Astrocyte of the hippocampus (primary cell): ENCODE data around the gene RTP5.
"Not testable (repeated sequence)": the region's sequence is repeated elsewhere in the genome, so short reads cannot be mapped to it uniquely, and the experiment has no call there.

ENCODE experiments used
- DNase-seq: peaks from one replicate; pipeline ENCODE4 v3.0.0; 2011; ENCODE audit warnings: low read depth, low spot score

RTP5 gene

GRCh38 chr2:241870611-241871537 lies 1.3 kb downstream of the RTP5 start:
- peak; percentile 24 for DNase-seq

DNA sequence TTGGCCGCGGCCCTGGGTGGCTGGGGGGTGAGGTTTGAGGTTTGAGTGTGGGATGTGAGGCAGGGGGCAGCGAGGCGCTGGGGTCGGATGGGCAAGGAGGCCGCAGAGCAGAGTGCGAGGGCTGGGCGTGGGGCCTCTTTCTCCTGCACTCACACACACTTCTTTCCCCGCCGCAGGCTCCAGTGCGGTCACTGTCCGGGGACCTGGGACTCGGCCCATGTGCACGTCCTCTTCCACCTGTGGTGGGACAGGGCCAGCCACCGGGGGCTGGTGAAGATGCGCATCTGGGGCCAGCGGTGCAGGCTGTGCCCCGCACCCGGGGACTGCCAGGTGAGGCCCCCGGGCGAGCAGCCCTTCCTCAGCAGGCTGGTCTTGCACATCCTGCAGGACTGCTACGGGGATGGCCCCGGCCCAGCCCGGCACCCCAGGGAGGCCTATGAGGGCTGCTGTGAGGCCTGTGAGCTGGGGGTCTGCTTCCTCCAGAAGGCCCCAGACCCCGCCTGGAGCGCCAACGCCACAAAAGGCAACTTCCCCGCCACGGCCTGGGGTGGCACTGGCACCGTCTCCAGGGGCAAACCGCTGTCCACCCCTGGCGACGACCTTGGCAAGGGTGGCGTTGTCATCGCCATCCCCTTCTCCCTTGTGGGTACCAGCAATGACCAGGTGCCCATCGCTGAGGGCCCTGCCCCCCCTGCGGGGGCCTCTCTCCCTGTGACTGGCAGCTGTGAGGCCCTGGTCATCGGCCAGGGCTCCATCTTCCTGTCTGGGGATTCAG lies 2.2 kb downstream of the RTP5 start:
- no peak for DNase-seq

- no peak for DNase-seq
Measured at GRCh38 chr2:241872313-241872642, 2.7 kb downstream of the RTP5 start.

DNA sequence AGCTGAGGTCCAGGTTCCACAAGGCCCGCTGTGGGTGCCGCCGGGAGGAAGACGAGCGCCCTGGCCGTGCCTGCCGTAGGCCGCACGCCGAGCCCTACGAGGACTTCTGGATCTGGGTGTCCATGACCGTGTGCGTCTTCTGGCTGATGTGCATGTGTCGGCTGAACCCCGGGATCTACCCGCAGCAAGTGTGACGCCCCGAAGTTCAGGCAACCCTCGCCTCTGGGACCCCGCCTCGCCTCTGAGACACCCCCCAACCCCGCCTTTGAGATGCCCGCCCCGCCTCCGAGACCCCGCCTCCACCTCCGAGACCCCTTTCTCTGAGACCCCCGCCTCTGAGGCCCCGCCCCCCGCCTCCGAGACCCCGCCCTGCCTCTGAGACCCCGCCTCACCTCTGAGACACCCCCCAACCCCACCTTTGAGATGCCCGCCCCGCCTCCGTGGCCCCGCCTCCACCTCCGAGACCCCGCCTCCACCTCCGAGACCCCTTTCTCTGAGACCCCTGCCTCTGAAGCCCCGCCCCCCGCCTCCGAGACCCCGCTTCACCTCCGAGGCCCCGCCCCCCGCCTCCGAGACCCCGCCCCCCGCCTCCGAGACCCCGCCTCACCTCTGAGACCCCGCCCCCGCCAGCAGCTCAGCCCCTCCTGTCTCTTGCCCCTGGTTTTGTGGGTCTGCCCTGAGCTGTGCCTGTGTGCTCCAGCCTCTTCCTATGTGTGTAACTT lies 3.7 kb downstream of the RTP5 start:
- DNase-seq, result no peak

- no peak for DNase-seq
Measured at GRCh38 chr2:241873803-241874110, 4.2 kb downstream of the RTP5 start.

- no peak for DNase-seq
Measured at GRCh38 chr2:241874277-241874925, 4.9 kb downstream of the RTP5 start.

GRCh38 chr2:241875754-241876527 lies 6.4 kb downstream of the RTP5 start:
- not testable (repeated sequence) for DNase-seq

DNA sequence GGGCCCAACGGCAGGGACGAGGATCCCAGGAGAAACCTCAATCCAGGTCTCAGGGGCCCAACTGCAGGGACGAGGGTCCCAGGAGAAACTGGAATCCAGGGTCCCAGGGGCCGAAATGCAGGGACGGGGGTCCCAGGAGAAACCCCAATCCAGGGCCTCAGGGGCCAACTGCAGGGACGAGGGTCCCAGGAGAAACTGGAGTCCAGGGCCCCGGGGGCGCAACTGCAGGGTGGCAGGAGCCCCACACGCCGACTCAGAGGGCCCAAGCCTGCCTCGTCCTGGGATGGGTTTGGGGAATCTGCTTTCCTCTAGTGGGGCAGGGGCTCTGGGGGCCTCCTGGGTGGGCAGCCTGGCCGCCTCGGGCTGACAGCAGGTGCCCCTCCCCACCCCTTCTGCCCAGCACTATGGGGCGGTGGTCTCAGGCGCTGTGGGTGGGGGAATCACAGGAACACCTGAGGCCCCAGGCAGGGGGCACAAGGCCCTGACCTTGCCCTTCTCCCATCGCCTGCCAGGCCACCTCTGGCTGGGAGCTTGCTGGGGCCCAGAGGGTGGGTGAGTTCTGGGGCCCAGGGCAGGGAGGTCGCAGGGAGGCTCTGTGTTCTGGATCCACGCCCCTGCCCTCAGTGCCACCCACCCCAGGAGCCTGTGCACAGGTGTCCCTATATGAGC lies 7.1 kb downstream of the RTP5 start:
- DNase-seq, result no peak

DNA sequence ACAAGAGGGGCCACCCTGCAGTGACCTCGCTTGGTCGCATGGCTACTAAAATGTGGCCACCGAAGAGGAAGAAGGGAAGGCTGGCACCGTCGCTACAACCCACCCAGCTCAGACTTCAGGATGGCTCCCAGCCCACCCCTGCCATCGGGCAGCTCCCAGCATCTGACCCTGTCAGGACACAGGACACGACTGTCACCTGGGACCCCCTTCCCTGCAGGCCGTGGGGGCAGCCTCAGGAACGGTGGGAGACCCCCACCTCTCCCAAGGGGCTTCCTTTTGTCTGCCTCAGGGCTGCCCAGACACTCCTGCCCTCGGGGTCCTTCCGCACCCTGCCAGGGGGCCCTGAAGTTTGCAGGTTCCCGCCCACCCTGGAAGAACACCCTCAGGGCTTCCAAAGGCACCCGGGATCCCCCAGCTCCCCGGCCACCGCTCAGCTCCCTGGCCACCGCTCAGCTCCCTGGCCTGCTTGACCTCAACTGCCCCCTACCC lies 7.7 kb downstream of the RTP5 start:
- DNase-seq, result no peak

DNA sequence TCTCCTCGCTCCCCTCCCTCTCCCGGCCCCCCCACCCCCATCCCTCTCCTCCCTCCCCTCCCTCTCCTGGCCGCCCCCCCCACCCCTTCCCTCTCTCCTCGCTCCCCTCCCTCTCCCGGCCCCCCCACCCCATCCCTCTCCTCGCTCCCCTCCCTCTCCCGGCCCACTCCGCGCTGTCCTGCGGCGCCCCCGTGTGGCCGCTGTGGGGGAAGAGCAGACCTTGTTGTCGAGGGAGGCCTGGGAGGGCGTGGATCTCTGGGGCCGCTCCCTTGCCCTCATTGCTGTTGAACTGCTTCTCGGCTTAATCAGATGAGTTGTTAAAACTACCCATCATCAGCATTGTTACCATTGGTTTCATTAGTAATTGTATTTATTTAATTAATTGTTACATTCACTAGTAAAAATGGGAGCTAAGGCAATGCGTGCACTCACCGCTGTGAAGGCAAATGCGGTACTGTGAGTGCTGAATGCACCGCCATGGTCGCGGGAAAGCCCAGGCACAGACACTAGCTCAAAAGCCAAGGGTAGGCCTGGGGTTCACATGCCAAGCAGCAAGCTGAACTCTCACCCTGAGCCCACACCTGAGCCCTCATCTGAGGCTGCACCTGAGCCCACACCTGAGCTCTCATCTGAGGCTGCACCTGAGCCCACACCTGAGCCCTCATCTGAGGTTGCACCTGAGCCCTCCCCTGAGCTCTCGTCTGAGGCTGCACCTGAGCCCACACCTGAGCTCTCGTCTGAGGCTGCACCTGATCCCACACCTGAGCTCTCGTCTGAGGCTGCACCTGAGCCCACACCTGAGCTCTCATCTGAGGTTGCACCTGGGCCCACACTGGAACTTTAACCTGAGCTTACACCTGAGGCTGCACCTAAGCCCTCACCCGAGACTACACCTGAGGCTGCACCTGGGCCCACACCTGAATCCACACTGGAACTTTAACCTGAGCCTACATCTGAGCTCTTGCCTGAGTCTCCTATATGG lies 8.8 kb downstream of the RTP5 start:
- peak; percentile 92 for DNase-seq

DNA sequence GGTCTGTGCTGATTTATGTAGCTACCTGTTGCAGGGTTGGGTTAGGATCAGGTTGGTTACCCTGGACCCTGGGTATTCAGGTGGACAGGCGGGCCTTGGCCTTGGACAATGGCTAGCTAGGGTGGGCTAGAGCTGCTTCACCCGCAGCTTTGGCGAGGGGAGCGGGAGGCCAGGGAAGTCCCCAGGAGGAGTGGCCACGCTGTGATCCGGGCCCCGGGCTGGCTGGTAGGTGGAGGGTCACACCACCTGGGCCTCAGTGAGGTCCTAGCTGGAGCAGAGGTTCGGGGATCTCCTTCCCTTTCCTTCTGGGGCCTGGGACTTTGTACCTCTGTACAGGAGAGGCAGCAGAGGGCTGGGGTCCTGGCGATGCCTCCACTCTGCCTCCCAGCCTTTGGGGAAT lies 9.8 kb downstream of the RTP5 start:
- DNase-seq, result no peak

- DNase-seq, result no peak
Measured at GRCh38 chr2:241880311-241881073, 11.0 kb downstream of the RTP5 start.

- no peak for DNase-seq
Measured at GRCh38 chr2:241882091-241882625, 12.6 kb downstream of the RTP5 start.

GRCh38 chr2:241884951-241885290 lies 15.4 kb downstream of the RTP5 start:
- DNase-seq, result no peak

- DNase-seq, result no peak
Measured at GRCh38 chr2:241885291-241885945, 15.9 kb downstream of the RTP5 start.

GRCh38 chr2:241885946-241886643 lies 16.6 kb downstream of the RTP5 start:
- no peak for DNase-seq

GRCh38 chr2:241886840-241887447 lies 17.4 kb downstream of the RTP5 start:
- no peak for DNase-seq
